Esophagus muscularis mucosa (tissue), 4 donors: ENCODE data around the gene SYNJ1.

Experiments used
- EP300 ChIP-seq: sonication (generic); formaldehyde crosslinking; IDR thresholded peaks from one replicate; pipeline ENCODE4 v1.6.1; 2017; ENCODE audit warnings: antibody characterized with exemption
- POLR2A ChIP-seq: fragments of 450-650 bp; IDR thresholded peaks from one replicate; pipeline ENCODE4 v1.6.1; 2017; ENCODE audit warnings: antibody characterized with exemption, moderate library complexity, mild to moderate bottlenecking, low read depth
- TF ChIP-seq, protein P1 (sequence below), 3 experiments: fragments of 200-600 bp in 2 of 3; fragments of 450-650 bp in 1 of 3; sonication (generic) in 2 of 3; IDR thresholded peaks; one replicate each; pipeline ENCODE4 v1.5.1; 2017 to 2019; ENCODE audit warnings: antibody characterized with exemption in 3 of 3, mild to moderate bottlenecking in 2 of 3, moderate library complexity in 1 of 3

GRCh38 chr21:32726839-32727686 lies 750 bp downstream of the SYNJ1 start:
- TF ChIP-seq POLR2A: no peak
- TF ChIP-seq, protein P1, sequence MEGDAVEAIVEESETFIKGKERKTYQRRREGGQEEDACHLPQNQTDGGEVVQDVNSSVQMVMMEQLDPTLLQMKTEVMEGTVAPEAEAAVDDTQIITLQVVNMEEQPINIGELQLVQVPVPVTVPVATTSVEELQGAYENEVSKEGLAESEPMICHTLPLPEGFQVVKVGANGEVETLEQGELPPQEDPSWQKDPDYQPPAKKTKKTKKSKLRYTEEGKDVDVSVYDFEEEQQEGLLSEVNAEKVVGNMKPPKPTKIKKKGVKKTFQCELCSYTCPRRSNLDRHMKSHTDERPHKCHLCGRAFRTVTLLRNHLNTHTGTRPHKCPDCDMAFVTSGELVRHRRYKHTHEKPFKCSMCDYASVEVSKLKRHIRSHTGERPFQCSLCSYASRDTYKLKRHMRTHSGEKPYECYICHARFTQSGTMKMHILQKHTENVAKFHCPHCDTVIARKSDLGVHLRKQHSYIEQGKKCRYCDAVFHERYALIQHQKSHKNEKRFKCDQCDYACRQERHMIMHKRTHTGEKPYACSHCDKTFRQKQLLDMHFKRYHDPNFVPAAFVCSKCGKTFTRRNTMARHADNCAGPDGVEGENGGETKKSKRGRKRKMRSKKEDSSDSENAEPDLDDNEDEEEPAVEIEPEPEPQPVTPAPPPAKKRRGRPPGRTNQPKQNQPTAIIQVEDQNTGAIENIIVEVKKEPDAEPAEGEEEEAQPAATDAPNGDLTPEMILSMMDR (IDR thresholded peaks at IDR 0.05): no peak
- no peak for TF ChIP-seq EP300
